GM12878 (cell line): Measurements from ENCODE around the gene USP15. TPM values are rescaled to one million over a fixed set of nuclear protein-coding genes. Genes with fewer than 3 reads are reported as not detected.
"Not testable (repeated sequence)": the region's sequence is repeated elsewhere in the genome, so short reads cannot be mapped to it uniquely, and the experiment has no call there.

Experiments used
- ATAC-seq: fragments of 200-7000 bp; cut with Tn5 transposase; 3 replicates; pipeline ENCODE4 v1.9.1; 2020; ENCODE audit warnings: mild to moderate bottlenecking, moderate library complexity
- BruUV-seq: library from RNA; stranded (reverse); fragments of 400-500 nt; replicated peaks from 2 replicates; lab custom pipeline; 2021; lab: Mats Ljungman, UMichigan
- CTCF ChIA-PET: fragments of 300-600 bp; sonication (Branson Sonifier 250); formaldehyde crosslinking; extraction: SDS; loops from one replicate; lab custom pipeline; 2021; ENCODE audit warnings: inconsistent platforms; lab: Yijun Ruan, JAX
- POLR2A ChIA-PET: fragments of 350-600 bp; formaldehyde crosslinking; extraction: SDS; loops from one replicate; lab custom pipeline; 2021; ENCODE audit warnings: inconsistent platforms; lab: Charles Lee
- RAD21 ChIA-PET: fragments of 300-600 bp; sonication (Branson Sonifier 250); formaldehyde crosslinking; loops from one replicate; lab custom pipeline; 2023; ENCODE audit warnings: antibody characterized with exemption; ENCODE audit not compliant: unreplicated experiment; lab: Charles Lee
- SMC1A ChIA-PET: fragments of 300-600 bp; sonication (Branson Sonifier 250); formaldehyde crosslinking; loops from one replicate; lab custom pipeline; 2023; ENCODE audit not compliant: unreplicated experiment, uncharacterized antibody; lab: Charles Lee
- DNase-seq: peaks from one replicate; pipeline ENCODE4 v3.0.0-alpha.2; 2011; ENCODE audit warnings: low read depth, low spot score
- FAIRE-seq: peaks from 3 replicates; lab custom pipeline; 2011; peaks lifted over from hg19 to GRCh38; lab: Jason Lieb, UNC
- H2AFZ ChIP-seq: 2 replicates; pipeline ENCODE4 v1.6.0; 2011; ENCODE audit warnings: low read depth, low read length, control low read depth; ENCODE audit not compliant: control insufficient read depth
- H3K27ac ChIP-seq: 2 replicates; pipeline ENCODE4 v1.5.1; 2011; ENCODE audit warnings: control low read depth; ENCODE audit not compliant: control insufficient read depth, insufficient read depth
- H3K27me3 ChIP-seq, 2 experiments: replicated peaks in 1 of 2; 2 replicates each; pipeline versions ENCODE4 v1.6.0 to v1.6.1; 2011; ENCODE audit warnings: low read length in 1 of 2; ENCODE audit not compliant: control insufficient read depth in 2 of 2, insufficient read depth in 2 of 2
- H3K36me3 ChIP-seq, 2 experiments: 2 replicates each; pipeline ENCODE4 v1.5.1; 2011; ENCODE audit warnings: low read length in 1 of 2; ENCODE audit not compliant: control insufficient read depth in 2 of 2, insufficient read depth in 2 of 2
- H3K4me1 ChIP-seq: 2 replicates; pipeline ENCODE4 v1.6.1; 2011; ENCODE audit warnings: mild to moderate bottlenecking, low read length, moderate library complexity, mixed read lengths; ENCODE audit not compliant: control insufficient read depth, insufficient read depth
- H3K4me2 ChIP-seq: 2 replicates; pipeline ENCODE4 v1.6.0; 2011; ENCODE audit warnings: control low read depth; ENCODE audit not compliant: control insufficient read depth, insufficient read depth
- H3K4me3 ChIP-seq: fragments of 200-600 bp; sonication (generic); 2 replicates; pipeline ENCODE4 v1.5.1; 2016
- H3K79me2 ChIP-seq: 2 replicates; pipeline ENCODE4 v1.6.0; 2011; ENCODE audit warnings: low read length; ENCODE audit not compliant: control insufficient read depth, insufficient read depth
- H3K9ac ChIP-seq: 2 replicates; pipeline ENCODE4 v1.8.0; 2011; ENCODE audit warnings: low read length, control low read depth, mixed read lengths; ENCODE audit not compliant: control insufficient read depth, insufficient read depth
- H3K9me3 ChIP-seq: replicated peaks from 3 replicates; pipeline ENCODE4 v1.5.1; 2011; ENCODE audit warnings: mild to moderate bottlenecking, low read length; ENCODE audit not compliant: control insufficient read depth, insufficient read depth
- H4K20me1 ChIP-seq: 2 replicates; pipeline ENCODE4 v1.6.0; 2011; ENCODE audit not compliant: control insufficient read depth, insufficient read depth
- CHD2 ChIP-seq: IDR thresholded peaks from 2 replicates; pipeline ENCODE4 v1.6.1; 2011; ENCODE audit warnings: low read depth, low read length, improper control_type of control experiment, borderline replicate concordance
- ESRRA ChIP-seq: IDR thresholded peaks from 2 replicates; pipeline ENCODE4 v1.6.1; 2012; ENCODE audit warnings: mild to moderate bottlenecking, low read length, improper control_type of control experiment
- NFYB ChIP-seq: IDR thresholded peaks from 2 replicates; pipeline ENCODE4 v1.6.1; 2011; ENCODE audit warnings: low read depth, mild to moderate bottlenecking, low read length, improper control_type of control experiment, moderate library complexity; ENCODE audit not compliant: insufficient read depth
- NR2C1 ChIP-seq: fragments of 450-650 bp; IDR thresholded peaks from 2 replicates; pipeline ENCODE4 v1.6.1; 2017; ENCODE audit warnings: antibody characterized with exemption, mild to moderate bottlenecking, moderate library complexity
- RCOR1 ChIP-seq: conservative IDR thresholded peaks from 2 replicates; pipeline ENCODE4 v1.6.1; 2012; ENCODE audit warnings: low read depth, low read length, improper control_type of control experiment
- SKIL ChIP-seq: fragments of 450-650 bp; IDR thresholded peaks from 2 replicates; pipeline ENCODE4 v1.6.1; 2017; ENCODE audit warnings: mild to moderate bottlenecking, low read depth, inconsistent platforms; ENCODE audit not compliant: poor library complexity, severe bottlenecking
- TARDBP ChIP-seq: IDR thresholded peaks from 2 replicates; pipeline ENCODE4 v1.6.1; 2016; ENCODE audit warnings: borderline replicate concordance
- TCF7 ChIP-seq: IDR thresholded peaks from 2 replicates; pipeline ENCODE4 v1.6.1; 2014; ENCODE audit warnings: antibody characterized with exemption, borderline replicate concordance
- YBX1 ChIP-seq: fragments of 450-650 bp; IDR thresholded peaks from 2 replicates; pipeline ENCODE4 v1.6.1; 2016; ENCODE audit warnings: antibody characterized with exemption
- WGBS: methylation state at CpG from one replicate; pipeline ENCODE4 v1.1.6; 2016; ENCODE audit warnings: low lambda C conversion rate; ENCODE audit not compliant: insufficient replicate concordance, insufficient coverage; ENCODE audit errors: missing lambda C conversion rate; 5-methylcytosine and 5-hydroxymethylcytosine counted together
- in situ Hi-C: fragments of 300-500 bp; cut with MboI; formaldehyde crosslinking; loops from 9 replicates; pipeline ENCODE4 v1.14.3; 2018; ENCODE audit warnings: mixed read lengths
- intact Hi-C: fragments of 100-400 bp; cut with micrococcal nuclease; formaldehyde crosslinking; loops from one replicate; pipeline ENCODE4 v1.14.2; 2022; ENCODE audit not compliant: unreplicated experiment
- polyA plus RNA-seq, 11 experiments: library from polyadenylated mRNA; depleted of rRNA in 4 of 11; unstranded in 6 of 11; stranded (reverse) in 5 of 11; fragments of >200 nt; fragmentation: Nextera tagmentation in 4 of 11; fragmentation: Illumina TruSeq in 1 of 11; extraction: Ambion mirVana in 4 of 11; extraction: Trizol in 1 of 11; gene quantifications; 1 replicate in 1 of 11; 2 replicates in 10 of 11; pipeline versions ENCODE4 v1.2.1 to v1.2.3, GENCODE V29; 2011 to 2016; ENCODE audit warnings: inconsistent platforms in 2 of 11, missing spikeins in 2 of 11, low read depth in 1 of 11
- total RNA-seq, 4 experiments: library from RNA; depleted of rRNA in 3 of 4; stranded (reverse); fragments of >200 nt in 3 of 4; fragmentation: Illumina TruSeq in 1 of 4; extraction: Trizol in 1 of 4; gene quantifications; 2 replicates each; pipeline versions ENCODE4 v1.2.1 to v1.2.3, GENCODE V29; 2013 to 2021

Gene USP15
- total and polyA plus RNA-seq, 10 of the 15 experiments (the other 5 are each of a cell fraction or from before 2014, with no cell fraction given), result 57.6 to 101 (median 90.2) TPM

- TF ChIP-seq CHD2, result no peak
- no peak for TF ChIP-seq TARDBP
- no peak for TF ChIP-seq NR2C1
- no peak for TF ChIP-seq NFYB
- no peak for TF ChIP-seq TCF7
- no peak for TF ChIP-seq ESRRA
- no peak for TF ChIP-seq SKIL
- TF ChIP-seq RCOR1, result no peak
- TF ChIP-seq YBX1, result no peak
- in situ Hi-C loops (no loop called here), intact Hi-C loops (no loop called here)
- ChIA-PET RAD21 (no interaction called here), SMC1A (interaction anchor here (0.7 to 2.3 kb wide), 4 partner anchors 14 to 77 kb away, joined by 3 to 8 read pairs (median 4); partner anchors contain the start of gene USP15), CTCF (interaction anchor here (0.6 to 1.7 kb wide), 6 partner anchors 9 to 458 kb away, joined by 3 to 4 read pairs (median 3); no protein-coding TSS in a partner anchor), POLR2A (no interaction called here)
- Histone ChIP-seq H3K27ac (no peak overlapping the region), H3K4me2 (no peak overlapping the region), H4K20me1 (no peaks in the 10 kb centered on the region), H2AFZ (no peak overlapping the region), H3K36me3 (peaks cover 0 to 3% of the 10 kb centered on the region in 2 experiments; a peak in 1 of 4 replicates), H3K4me3 (no peak overlapping the region), H3K27me3 (no peaks in the 10 kb centered on the region), H3K4me1 (no peaks in the 10 kb centered on the region), H3K9me3 (peaks cover 1% of the 10 kb centered on the region), H3K79me2 (peaks cover 6% of the 10 kb centered on the region; the same call in 1 of the 2 replicates), H3K9ac (no peak overlapping the region)
- DNase-seq, result no peak
- 91% methylated on average over 3 of the region's 3 CpGs for WGBS
- peak; percentile 34; the same call in 2 of the 3 replicates for ATAC-seq
- no peak for FAIRE-seq
- no TSS peak for BruUV-seq
Observed at GRCh38 chr12:62335796-62336195, 75.6 kb downstream of the USP15 start.

- RAD21 ChIA-PET, FAIRE-seq, H3K36me3 ChIP-seq: not testable (repeated sequence)
Observed at GRCh38 chr12:62337643-62338042, 77.4 kb downstream of the USP15 start.

More at GRCh38 chr12:62337643-62338042, 77.4 kb downstream of the USP15 start:
- H4K20me1 ChIP-seq, POLR2A ChIA-PET, H3K9me3 ChIP-seq, H3K4me2 ChIP-seq, intact Hi-C loops, H3K79me2 ChIP-seq, H3K4me3 ChIP-seq, H3K4me1 ChIP-seq, SMC1A ChIA-PET, H3K27ac ChIP-seq, DNase-seq, in situ Hi-C loops, H2AFZ ChIP-seq, H3K9ac ChIP-seq, BruUV-seq, H3K27me3 ChIP-seq, CTCF ChIA-PET, ATAC-seq: not testable (repeated sequence)
